ENCODE results near the gene CXorf38.

Gene CXorf38

GRCh38 chrX:40683245-40683644 is 35.9 kb upstream of the CXorf38 start:
- no peak for TF ChIP-seq CTCF (IDR thresholded peaks at IDR 0.05; ENCODE audit: insufficient read depth, low read length, missing control alignments)
- CTCF ChIA-PET, result no interaction called here

DNA sequence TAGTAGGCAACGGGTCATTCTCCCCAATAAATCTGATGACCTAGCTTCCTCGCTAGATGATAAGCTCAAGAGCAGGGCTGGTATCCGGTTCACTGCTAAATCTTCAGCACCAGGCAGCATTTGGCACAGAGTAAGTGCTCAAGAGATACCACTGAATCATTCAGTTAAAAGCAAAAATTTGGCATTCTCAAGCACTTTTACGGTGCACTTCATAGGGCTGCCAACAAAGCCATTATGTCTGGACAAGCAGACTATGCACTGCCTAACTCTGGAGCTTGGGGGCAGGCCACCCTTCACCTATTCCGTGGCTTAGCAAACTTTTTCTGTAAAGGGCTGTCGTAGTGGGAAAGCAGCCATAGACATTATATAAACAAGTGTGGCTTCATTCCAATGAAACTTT is 23.8 kb upstream of the CXorf38 start:
- TF ChIP-seq CTCF (IDR thresholded peaks at IDR 0.05; ENCODE audit: insufficient read depth, low read length, missing control alignments), result no peak
- no peak for DNase-seq (ENCODE audit: low read depth, low spot score)
- no peak overlapping the region for H3K4me3 ChIP-seq (ENCODE audit: low read depth, low read length)
- ChIA-PET POLR2A (no interaction called here), CTCF (no interaction called here)

More at GRCh38 chrX:40683245-40683644, 35.9 kb upstream of the CXorf38 start:
- H3K4me3 ChIP-seq (ENCODE audit: low read depth, low read length), result no peak overlapping the region
- POLR2A ChIA-PET, result no interaction called here
- no peak for DNase-seq (ENCODE audit: low read depth, low spot score)

DNA sequence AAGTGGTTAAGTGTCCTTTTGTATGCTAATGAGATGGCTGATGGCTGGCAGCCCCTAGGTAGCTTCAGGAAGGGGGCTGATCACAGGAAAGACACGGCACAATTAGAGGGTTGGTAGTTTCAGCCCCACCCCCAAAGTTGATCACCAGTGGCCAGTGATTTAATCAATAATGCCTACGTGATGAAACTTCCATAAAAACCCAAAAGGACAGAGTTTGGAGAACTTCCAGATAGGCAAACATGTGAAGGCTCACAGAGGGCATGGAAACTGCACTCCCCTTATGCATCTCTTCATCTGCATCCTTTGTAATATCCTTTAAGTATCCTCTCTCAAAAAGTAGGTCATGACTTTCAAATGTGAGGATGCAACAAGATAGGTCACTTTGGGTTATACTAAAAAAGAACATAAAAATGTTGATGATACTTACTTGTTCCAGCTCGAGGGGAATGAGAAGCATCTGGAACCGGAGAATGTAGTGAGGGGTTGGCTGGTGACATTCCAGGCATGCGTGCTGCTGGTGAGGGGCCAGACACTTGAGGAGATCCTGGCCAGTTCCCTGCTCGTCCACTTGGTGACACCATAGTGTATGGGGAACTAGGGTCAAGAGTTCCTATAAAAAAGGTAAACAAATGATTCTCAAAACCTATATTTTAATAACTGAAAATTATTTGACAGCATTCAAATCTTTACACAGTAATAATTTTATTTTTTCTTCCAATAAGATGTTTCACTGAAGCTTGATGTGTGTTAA is 16.7 kb upstream of the CXorf38 start:
- H3K4me3 ChIP-seq (ENCODE audit: low read depth, low read length), result no peak overlapping the region
- DNase-seq (ENCODE audit: low read depth, low spot score), result no peak
- TF ChIP-seq CTCF (IDR thresholded peaks at IDR 0.05; ENCODE audit: insufficient read depth, low read length, missing control alignments), result peak; percentile 24
- CTCF ChIA-PET, result interaction anchor here (0.9 to 4.9 kb wide), 3 partner anchors 12 to 120 kb away, joined by 3 to 42 read pairs (median 3); no protein-coding TSS in a partner anchor
- POLR2A ChIA-PET, result no interaction called here

GRCh38 chrX:40663078-40663740 is 15.8 kb upstream of the CXorf38 start:
- ChIA-PET POLR2A (no interaction called here), CTCF (interaction anchor here (0.9 to 4.9 kb wide), 2 partner anchors 11 to 119 kb away, joined by 3 to 42 read pairs; no protein-coding TSS in a partner anchor)
- DNase-seq (ENCODE audit: low read depth, low spot score), result no peak
- no peak for TF ChIP-seq CTCF (IDR thresholded peaks at IDR 0.05; ENCODE audit: insufficient read depth, low read length, missing control alignments)
- H3K4me3 ChIP-seq (ENCODE audit: low read depth, low read length), result no peak overlapping the region

DNA sequence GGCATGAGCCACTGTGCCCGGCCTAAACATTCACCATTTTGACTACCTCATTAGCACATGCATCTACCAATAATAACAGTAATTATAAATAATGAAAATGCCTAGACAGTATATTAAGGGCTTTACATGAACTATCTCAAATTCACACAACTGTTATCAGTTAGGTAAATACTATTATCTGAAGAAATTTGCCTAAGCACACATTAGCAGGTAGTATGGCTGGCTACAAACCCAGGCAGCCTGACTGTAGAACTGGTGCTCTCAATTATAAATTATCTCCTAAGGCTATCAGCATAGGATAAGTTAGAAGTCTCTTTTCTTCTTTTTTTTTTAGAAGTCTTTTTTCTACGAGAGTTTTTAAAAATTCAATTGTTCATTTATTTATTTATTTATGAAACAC is 14.1 kb upstream of the CXorf38 start:
- no peak for TF ChIP-seq CTCF (IDR thresholded peaks at IDR 0.05; ENCODE audit: insufficient read depth, low read length, missing control alignments)
- ChIA-PET CTCF (interaction anchor here (4.9 kb wide), 1 partner anchor 10 kb away, joined by 42 read pairs; no protein-coding TSS in a partner anchor), POLR2A (no interaction called here)

GRCh38 chrX:40660381-40660780 is 13.0 kb upstream of the CXorf38 start:
- no peak for TF ChIP-seq CTCF (IDR thresholded peaks at IDR 0.05; ENCODE audit: insufficient read depth, low read length, missing control alignments)
- CTCF ChIA-PET, result interaction anchor here (4.9 kb wide), 1 partner anchor 8 kb away, joined by 42 read pairs; no protein-coding TSS in a partner anchor
- DNase-seq (ENCODE audit: low read depth, low spot score), result no peak

More for the DNA sequence above, 14.1 kb upstream of the CXorf38 start:
- no peak overlapping the region for H3K4me3 ChIP-seq (ENCODE audit: low read depth, low read length)
- DNase-seq (ENCODE audit: low read depth, low spot score), result no peak

More at GRCh38 chrX:40660381-40660780, 13.0 kb upstream of the CXorf38 start:
- POLR2A ChIA-PET, result no interaction called here
- no peak overlapping the region for H3K4me3 ChIP-seq (ENCODE audit: low read depth, low read length)
